Measurements from ENCODE around the gene ADORA3. TPM values are rescaled to one million over a fixed set of nuclear protein-coding genes. Genes with fewer than 3 reads are reported as not detected.

ADORA3 gene
- total RNA-seq, 2 experiments from 2014 or later = 0.20 TPM; not detected in 1

DNA sequence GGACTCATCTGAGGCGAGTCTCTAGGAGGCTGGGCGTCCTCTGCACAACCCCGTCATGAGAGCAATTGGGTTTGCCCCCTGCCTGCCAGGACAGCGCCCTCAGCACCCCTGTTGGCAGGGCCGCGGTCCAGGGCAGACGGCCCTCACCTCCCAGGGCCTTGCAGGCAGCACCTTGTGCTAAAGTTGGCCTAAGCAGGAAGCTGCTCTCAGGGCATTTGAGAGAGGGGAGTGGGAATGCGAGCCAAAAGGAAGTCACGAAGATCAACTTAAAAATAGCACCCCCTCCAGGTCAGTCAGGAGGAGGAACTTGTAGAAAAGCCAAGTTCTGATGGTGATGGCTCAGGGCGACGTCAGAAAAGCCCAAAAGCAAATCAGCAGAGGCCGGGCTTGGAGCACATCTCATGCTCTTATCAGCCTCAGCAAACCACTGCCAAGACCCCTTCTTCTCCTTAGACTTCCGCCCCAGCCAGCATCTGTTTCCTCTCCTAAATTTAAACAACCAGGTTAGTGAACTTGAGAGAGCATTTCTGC lies 12.6 kb upstream of the ADORA3 start:
- Mint-ChIP-seq H3K27me3 (no peaks in the 10 kb centered on the region), H3K4me1 (peaks cover 52% of the 10 kb centered on the region), H3K9me3 (no peaks in the 10 kb centered on the region), H3K36me3 (peaks cover 1% of the 10 kb centered on the region), H3K27ac (peak overlapping the region; percentile 90), H3K4me3 (peak overlapping the region; percentile 74)
- DNase-seq = peak; percentile 66
- POLR2A ChIA-PET = interaction anchor here (0.5 to 3.5 kb wide), 7 partner anchors 9 to 224 kb away, joined by 3 to 30 read pairs (median 7); partner anchors contain the start of gene RAP1A
- ATAC-seq (ENCODE audit: low read depth) = peak; percentile 74

DNA sequence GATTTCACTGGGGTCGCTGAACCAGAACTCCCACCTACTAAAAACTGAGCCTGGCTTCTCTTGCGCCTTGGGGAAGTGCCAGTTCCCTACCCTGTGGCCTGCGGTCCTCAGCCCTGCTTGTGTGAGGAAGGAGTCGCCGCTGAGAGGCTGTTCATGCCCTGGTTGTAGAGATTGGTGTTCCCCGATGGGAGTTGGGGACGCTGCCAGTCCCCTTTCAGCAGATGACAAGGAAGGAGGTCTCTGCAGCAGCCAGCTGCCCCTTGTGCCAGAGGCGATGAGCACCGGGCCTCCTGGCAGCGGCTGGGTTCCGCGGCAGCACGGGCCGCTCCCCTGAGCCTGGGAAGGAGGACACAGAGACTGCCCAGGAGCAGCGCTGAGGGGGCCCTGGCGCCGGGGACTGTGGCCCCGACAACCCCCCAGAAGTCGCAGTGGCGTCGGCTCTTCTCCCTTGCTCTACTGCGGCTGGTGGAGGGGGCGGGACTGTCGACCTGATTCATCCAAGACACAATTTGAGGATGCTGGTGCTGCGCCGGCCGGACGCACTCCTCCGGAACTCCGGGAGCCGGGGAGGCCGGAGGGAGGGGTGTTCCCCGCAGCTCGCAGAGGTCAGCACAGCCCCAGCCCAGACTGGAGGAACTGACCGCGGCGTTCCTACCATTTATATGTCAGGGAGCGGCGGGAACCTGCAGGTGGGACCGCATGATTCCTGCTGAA lies 12.0 kb upstream of the ADORA3 start:
- POLR2A ChIA-PET = interaction anchor here (0.7 to 3.5 kb wide), 6 partner anchors 8 to 104 kb away, joined by 3 to 30 read pairs (median 10); partner anchors contain the start of gene RAP1A

DNA sequence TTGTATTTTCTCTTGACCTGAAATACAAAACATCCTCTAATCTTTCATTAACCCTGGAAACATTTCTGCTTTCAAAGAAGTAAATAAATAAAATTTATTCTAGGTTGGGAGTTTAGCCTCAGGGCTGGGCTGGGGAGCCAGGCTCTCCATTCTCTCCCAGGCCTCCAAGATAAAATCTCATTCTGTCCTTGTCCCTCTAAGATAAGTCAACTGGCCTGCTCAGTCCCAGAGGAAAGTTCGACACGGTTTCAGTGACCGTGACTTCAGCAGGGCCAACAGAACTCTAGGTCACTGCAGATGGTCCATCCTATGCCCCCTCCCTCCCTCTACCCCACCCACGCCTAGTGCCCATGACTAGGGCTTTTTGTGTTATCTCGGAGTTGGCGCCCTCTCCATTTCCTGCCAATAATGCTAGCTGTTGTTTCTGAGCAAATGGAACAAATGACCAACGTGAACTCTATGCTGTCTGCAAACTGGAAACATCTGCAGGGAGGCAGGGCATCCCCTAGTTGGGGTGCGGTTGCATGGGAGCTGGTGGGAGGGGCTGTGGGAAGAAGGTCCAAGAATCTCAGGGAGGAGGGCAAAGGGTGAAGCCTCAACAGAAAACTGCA lies 10.1 kb upstream of the ADORA3 start:
- POLR2A ChIA-PET = no interaction called here
- Mint-ChIP-seq H3K4me3 (no peak overlapping the region), H3K9me3 (no peaks in the 10 kb centered on the region), H3K27me3 (no peaks in the 10 kb centered on the region), H3K36me3 (no peaks in the 10 kb centered on the region), H3K27ac (peak overlapping the region; percentile 47), H3K4me1 (peaks cover 52% of the 10 kb centered on the region)
- ATAC-seq (ENCODE audit: low read depth) (no peak), DNase-seq (no peak)

More for the DNA sequence above, 12.0 kb upstream of the ADORA3 start:
- Mint-ChIP-seq H3K27me3 (no peaks in the 10 kb centered on the region), H3K9me3 (no peaks in the 10 kb centered on the region), H3K27ac (peak overlapping the region; percentile 90), H3K4me3 (peak overlapping the region; percentile 74), H3K4me1 (peaks cover 52% of the 10 kb centered on the region), H3K36me3 (peaks cover 1% of the 10 kb centered on the region)
- ATAC-seq (ENCODE audit: low read depth) = peak; percentile 3
- peak; percentile 58 for DNase-seq

DNA sequence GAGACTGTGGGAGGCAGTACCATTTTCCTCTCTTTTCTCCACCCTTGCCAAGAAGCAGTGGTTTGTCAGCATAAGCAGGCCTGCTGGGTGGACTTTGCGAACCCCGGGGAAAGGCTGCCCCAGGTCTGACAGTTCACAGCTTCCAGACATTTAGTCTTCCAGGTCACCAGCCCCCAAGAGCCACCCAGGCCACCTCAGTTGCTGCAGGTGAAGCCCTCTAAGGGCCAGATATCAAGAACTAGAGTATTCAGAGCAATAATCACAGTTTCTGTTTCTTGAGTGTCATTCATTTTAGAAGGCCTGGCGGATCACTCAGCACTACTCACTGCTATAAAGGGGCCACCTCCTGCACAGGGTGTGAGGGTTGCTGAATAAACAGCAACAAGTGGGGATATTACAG lies 9.5 kb upstream of the ADORA3 start:
- H3K4me1 Mint-ChIP-seq = peaks cover 53% of the 10 kb centered on the region
- H3K36me3 Mint-ChIP-seq = no peaks in the 10 kb centered on the region
- H3K4me3 Mint-ChIP-seq = no peak overlapping the region
- H3K27me3 Mint-ChIP-seq = no peaks in the 10 kb centered on the region
- ATAC-seq (ENCODE audit: low read depth) (no peak), DNase-seq (no peak)
- POLR2A ChIA-PET = no interaction called here
- H3K27ac Mint-ChIP-seq = no peak overlapping the region
- no peaks in the 10 kb centered on the region for H3K9me3 Mint-ChIP-seq

DNA sequence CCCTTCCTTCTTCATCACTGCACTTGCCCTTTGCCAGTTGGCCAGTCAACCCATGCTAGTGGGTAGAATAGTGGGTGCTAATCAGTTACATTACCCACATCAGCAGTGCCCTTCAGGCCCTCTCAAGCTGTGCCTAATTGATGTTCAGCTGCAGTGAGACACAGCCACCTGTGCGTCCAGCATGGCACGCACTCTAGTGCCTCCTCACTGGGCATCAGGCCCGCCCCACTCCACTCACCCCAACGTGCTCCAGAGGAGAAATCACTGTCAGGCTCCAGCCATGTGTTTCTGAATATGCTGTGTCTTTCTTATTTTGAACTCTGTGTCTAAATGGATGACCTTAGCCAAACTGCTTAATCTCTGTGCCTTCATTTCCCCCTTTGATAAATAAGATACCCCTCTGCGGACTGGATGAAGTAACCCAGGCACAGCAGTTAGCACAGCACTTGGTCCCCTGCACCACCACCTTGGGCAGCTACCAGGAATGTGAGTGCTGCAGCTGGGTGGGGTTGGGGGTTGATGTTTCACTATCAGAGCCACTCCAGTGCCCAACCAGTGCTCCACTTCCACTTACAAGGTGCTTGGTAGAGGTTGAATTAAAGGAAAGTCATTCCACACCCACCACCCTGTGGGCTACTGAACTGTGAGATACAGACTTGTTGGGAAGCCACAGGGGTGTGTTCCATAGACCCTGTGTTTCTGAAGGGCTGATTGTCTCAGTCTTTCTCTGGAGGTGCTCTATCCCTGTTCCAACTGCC lies 8.9 kb upstream of the ADORA3 start:
- H3K9me3 Mint-ChIP-seq = no peaks in the 10 kb centered on the region
- H3K27me3 Mint-ChIP-seq = no peaks in the 10 kb centered on the region
- peaks cover 50% of the 10 kb centered on the region for H3K4me1 Mint-ChIP-seq
- no peak for ATAC-seq (ENCODE audit: low read depth)
- POLR2A ChIA-PET = no interaction called here
- no peaks in the 10 kb centered on the region for H3K36me3 Mint-ChIP-seq
- H3K27ac Mint-ChIP-seq = peak overlapping the region; percentile 66
- no peak for DNase-seq
- no peak overlapping the region for H3K4me3 Mint-ChIP-seq

DNA sequence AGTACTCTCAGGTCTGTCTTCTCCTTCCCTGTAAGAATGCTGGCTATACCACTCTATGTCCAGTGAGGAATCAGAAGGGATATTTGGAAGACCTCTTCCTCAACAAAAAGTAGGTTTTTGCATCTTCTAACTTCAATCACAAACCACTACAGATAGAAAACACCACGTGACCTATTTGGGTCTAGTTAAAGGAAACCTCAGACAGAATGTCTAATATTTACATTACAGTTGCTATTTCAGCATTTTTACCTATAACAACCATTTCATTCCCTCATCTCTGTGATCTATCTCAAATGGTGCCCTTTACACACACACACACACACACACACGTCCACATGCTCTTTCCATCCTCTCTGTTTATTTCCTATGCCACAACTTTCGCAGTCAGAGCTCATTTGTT lies 7.9 kb upstream of the ADORA3 start:
- H3K9me3 Mint-ChIP-seq = no peaks in the 10 kb centered on the region
- POLR2A ChIA-PET = no interaction called here
- no peaks in the 10 kb centered on the region for H3K36me3 Mint-ChIP-seq

DNA sequence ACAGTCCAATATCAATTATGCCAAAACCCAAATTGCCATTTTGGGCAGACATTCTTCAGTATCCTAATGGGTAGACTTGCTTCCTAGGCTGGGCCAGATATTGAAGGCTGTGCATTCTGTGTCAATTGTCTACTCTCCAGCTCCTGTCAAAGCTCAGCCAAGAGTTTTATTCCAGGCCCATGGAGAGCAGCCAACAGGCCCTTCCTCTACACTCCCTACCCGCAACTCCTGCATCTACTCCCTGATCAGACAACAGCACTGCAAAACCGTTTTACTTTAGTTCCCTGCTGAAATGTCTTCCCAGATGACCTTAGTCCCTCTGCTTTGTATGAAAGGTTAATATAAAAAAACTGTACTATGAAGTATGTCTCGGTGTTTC lies 6.6 kb upstream of the ADORA3 start:
- no peak overlapping the region for H3K27ac Mint-ChIP-seq
- POLR2A ChIA-PET = no interaction called here
- H3K36me3 Mint-ChIP-seq = no peaks in the 10 kb centered on the region
- DNase-seq (no peak), ATAC-seq (ENCODE audit: low read depth) (no peak)
- no peaks in the 10 kb centered on the region for H3K27me3 Mint-ChIP-seq
- peaks cover 49% of the 10 kb centered on the region for H3K4me1 Mint-ChIP-seq
- H3K4me3 Mint-ChIP-seq = no peak overlapping the region
- H3K9me3 Mint-ChIP-seq = no peaks in the 10 kb centered on the region

More for the DNA sequence above, 7.9 kb upstream of the ADORA3 start:
- Mint-ChIP-seq H3K4me1 (peaks cover 45% of the 10 kb centered on the region), H3K4me3 (no peak overlapping the region), H3K27ac (no peak overlapping the region), H3K27me3 (no peaks in the 10 kb centered on the region)
- ATAC-seq (ENCODE audit: low read depth) (no peak), DNase-seq (no peak)

DNA sequence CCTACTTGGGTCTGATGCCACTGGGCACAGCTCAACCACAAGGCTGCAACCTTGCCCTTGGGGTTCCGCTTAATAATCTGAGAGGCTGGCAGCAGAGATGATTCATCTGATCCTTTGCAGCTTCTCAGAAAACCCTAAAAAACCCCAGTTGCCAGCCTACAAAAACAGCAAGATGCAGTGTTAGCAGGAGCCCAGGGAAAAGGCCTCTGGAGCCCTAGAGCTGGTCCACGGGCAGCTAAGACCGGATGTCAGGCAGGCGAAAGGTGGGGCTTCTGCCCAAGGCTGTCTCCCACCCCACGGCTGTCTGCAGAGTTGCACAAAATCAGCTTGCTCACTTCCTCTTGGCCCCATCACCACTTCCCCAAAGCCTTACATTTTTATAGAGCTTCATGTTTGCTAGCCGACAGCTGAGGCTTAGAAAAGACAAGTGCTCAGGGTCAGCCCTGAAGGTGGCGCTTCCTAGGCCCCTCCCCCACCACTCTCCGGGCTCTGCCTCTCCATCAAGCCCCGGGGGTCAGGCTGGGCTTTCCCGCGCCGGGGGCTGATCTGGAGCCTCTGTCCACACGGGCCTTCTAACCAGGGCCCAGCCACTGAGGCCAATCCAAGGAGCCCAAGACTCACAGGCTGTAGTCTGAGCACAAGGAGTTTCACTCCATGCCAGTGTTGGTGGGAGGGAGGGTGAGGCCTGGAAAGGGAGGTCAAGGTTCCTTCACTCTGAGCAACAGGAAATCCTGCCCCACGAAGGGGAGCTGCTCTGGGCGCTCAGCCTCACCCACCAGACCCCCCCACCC lies 4.2 kb upstream of the ADORA3 start:
- H3K4me1 Mint-ChIP-seq = peaks cover 47% of the 10 kb centered on the region
- peak; percentile 71 for DNase-seq
- H3K36me3 Mint-ChIP-seq = no peaks in the 10 kb centered on the region
- no peaks in the 10 kb centered on the region for H3K27me3 Mint-ChIP-seq
- peak overlapping the region; percentile 79 for H3K4me3 Mint-ChIP-seq
- ATAC-seq (ENCODE audit: low read depth) = peak; percentile 76
- POLR2A ChIA-PET = interaction anchor here (0.5 to 3.9 kb wide), 29 partner anchors 9 to 248 kb away, joined by 3 to 39 read pairs (median 5); partner anchors contain the start of genes ATP5PB, C1orf162, DDX20 and INKA2
- no peaks in the 10 kb centered on the region for H3K9me3 Mint-ChIP-seq
- peak overlapping the region; percentile 90 for H3K27ac Mint-ChIP-seq

DNA sequence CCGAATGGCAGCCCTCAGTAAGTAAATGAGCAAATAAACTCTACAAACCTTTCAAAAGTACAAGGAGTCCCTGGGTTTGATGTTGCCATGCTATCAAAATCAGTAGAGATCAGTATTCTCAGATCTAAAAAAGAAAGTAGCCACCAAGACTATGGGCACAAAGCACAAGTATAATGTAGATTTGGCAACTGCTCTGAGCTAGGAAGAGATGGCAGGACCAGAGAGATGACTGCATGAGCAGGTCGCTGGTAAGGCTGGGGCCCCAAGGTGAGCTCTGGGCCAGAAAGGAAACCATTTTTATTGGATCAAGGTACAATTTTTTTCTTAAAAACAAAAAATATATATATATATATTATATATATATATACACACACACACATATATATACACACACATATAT lies 3.1 kb upstream of the ADORA3 start:
- DNase-seq (no peak), ATAC-seq (ENCODE audit: low read depth) (no peak)
- Mint-ChIP-seq H3K27ac (peak overlapping the region; percentile 66), H3K36me3 (no peaks in the 10 kb centered on the region), H3K4me3 (no peak overlapping the region), H3K4me1 (peaks cover 46% of the 10 kb centered on the region), H3K27me3 (no peaks in the 10 kb centered on the region), H3K9me3 (no peaks in the 10 kb centered on the region)
- POLR2A ChIA-PET = interaction anchor here (0.7 to 3.9 kb wide), 8 partner anchors 10 to 249 kb away, joined by 3 to 39 read pairs (median 20); partner anchors contain the start of genes C1orf162 and DDX20

DNA sequence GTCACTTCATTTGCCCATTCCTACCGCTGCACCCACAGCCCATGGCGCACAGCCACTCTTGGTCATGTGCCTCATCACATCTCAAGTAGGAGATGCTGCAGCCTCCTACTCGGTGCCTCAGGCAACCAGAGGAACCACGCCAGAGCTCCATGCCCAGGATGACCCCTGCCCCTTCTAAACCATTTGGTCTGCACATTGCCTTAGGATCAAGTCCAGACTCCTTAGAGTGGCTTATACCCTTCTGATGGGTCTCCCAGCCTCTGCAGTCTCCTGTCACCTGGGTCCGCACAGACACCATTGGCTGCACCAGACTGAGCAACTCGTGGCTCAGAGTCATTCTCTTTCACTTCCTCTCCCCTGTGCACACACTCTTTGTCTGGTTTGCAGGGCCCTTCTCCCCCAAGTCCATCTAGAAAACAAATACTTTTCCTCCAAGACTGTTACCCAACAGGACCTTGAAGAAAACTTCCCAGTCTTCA lies 2.2 kb upstream of the ADORA3 start:
- DNase-seq (peak; percentile 36), ATAC-seq (ENCODE audit: low read depth) (no peak)
- peak overlapping the region; percentile 4 for H3K4me3 Mint-ChIP-seq
- H3K9me3 Mint-ChIP-seq = no peaks in the 10 kb centered on the region
- no peaks in the 10 kb centered on the region for H3K36me3 Mint-ChIP-seq
- POLR2A ChIA-PET = interaction anchor here (1.7 to 3.9 kb wide), 4 partner anchors 11 to 250 kb away, joined by 4 to 30 read pairs (median 18); partner anchors contain the start of genes DDX20 and RAP1A
- peaks cover 51% of the 10 kb centered on the region for H3K4me1 Mint-ChIP-seq
- H3K27me3 Mint-ChIP-seq = no peaks in the 10 kb centered on the region
- H3K27ac Mint-ChIP-seq = peak overlapping the region; percentile 66

DNA sequence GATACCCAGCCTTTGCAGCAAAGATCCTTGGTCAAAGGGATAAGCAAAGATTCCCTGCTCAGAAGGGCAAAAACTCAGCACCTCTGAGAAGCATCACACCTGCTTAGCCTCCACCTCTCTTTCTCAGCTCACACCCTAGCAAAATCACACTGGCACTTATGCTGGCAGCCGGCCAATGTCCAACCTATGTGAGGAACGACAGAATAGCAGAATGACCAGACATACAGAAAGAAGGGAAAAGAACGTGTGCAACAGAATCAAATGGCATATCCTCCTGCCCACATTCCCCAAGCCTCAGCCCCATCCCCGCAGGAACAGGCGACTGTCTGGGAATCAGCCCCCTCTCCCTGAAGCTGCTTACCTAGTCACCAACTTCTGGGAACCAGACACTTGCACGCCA lies 664 bp upstream of the ADORA3 start:
- Mint-ChIP-seq H3K36me3 (peaks cover 3% of the 10 kb centered on the region), H3K9me3 (peaks cover 5% of the 10 kb centered on the region), H3K27me3 (no peaks in the 10 kb centered on the region), H3K4me1 (peaks cover 48% of the 10 kb centered on the region), H3K4me3 (no peak overlapping the region), H3K27ac (no peak overlapping the region)
- no peak for DNase-seq
- POLR2A ChIA-PET = interaction anchor here (0.9 to 1.7 kb wide), 4 partner anchors 9 to 160 kb away, joined by 3 read pairs; no protein-coding TSS in a partner anchor
- ATAC-seq (ENCODE audit: low read depth) = no peak

DNA sequence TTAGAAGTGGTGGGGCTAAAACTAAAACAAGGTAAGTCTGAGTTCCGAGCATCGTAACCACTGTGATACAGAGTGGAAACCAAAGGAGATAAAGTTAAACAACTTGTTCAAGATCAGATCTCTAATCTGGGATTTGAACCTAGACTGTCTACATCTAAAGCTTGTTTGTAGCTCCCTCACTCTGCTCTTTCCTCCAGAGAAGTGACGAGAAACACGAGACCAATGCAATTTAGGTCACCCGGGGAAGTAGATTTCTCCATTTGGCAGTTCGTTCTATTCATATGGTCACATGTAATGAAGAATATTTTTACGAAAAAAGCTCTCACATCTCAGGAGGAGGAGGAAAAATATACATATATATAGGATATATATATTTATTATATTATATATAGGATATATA lies 1.8 kb downstream of the ADORA3 start:
- Mint-ChIP-seq H3K4me3 (no peak overlapping the region), H3K9me3 (peaks cover 17% of the 10 kb centered on the region), H3K27ac (no peak overlapping the region), H3K27me3 (no peaks in the 10 kb centered on the region), H3K36me3 (peaks cover 11% of the 10 kb centered on the region), H3K4me1 (peaks cover 46% of the 10 kb centered on the region)
- no peak for DNase-seq
- ATAC-seq (ENCODE audit: low read depth) = no peak
- POLR2A ChIA-PET = interaction anchor here (1.4 kb wide), 1 partner anchor 27 kb away, joined by 5 read pairs; no protein-coding TSS in a partner anchor

All from activated naive CD8-positive, alpha-beta T cell treated with anti-CD3 and anti-CD28 coated beads, Interleukin-2, amount 10 ng/mL, durations not matched to agents 7 days and 5 days (primary cell).